ES-I3 (cell line): ENCODE results near the gene SDR39U1.

Experiments used
- H3K36me3 ChIP-seq: 2 replicates; pipeline ENCODE4 v1.6.1; 2013; ENCODE audit warnings: mild to moderate bottlenecking, low read length, control low read depth, moderate library complexity; ENCODE audit not compliant: insufficient read depth
- H3K4me1 ChIP-seq: 2 replicates; pipeline ENCODE4 v1.6.1; 2013; ENCODE audit warnings: mild to moderate bottlenecking, control low read depth, low read length; ENCODE audit not compliant: insufficient read depth
- H3K9ac ChIP-seq: 2 replicates; pipeline ENCODE4 v1.6.1; 2013; ENCODE audit warnings: low read depth, mild to moderate bottlenecking, low read length, moderate library complexity
- H3K9me3 ChIP-seq: 2 replicates; pipeline ENCODE4 v1.6.1; 2013; ENCODE audit warnings: mild to moderate bottlenecking, low read length, moderate library complexity; ENCODE audit not compliant: control insufficient read depth, insufficient read depth

The SDR39U1 gene

GRCh38 chr14:24415421-24416253, 26.9 kb downstream of the SDR39U1 start:
- Histone ChIP-seq H3K9me3 (no peaks in the 10 kb centered on the region), H3K9ac (no peak overlapping the region), H3K36me3 (no peaks in the 10 kb centered on the region; the same call in 1 of the 2 replicates), H3K4me1 (no peaks in the 10 kb centered on the region)

DNA sequence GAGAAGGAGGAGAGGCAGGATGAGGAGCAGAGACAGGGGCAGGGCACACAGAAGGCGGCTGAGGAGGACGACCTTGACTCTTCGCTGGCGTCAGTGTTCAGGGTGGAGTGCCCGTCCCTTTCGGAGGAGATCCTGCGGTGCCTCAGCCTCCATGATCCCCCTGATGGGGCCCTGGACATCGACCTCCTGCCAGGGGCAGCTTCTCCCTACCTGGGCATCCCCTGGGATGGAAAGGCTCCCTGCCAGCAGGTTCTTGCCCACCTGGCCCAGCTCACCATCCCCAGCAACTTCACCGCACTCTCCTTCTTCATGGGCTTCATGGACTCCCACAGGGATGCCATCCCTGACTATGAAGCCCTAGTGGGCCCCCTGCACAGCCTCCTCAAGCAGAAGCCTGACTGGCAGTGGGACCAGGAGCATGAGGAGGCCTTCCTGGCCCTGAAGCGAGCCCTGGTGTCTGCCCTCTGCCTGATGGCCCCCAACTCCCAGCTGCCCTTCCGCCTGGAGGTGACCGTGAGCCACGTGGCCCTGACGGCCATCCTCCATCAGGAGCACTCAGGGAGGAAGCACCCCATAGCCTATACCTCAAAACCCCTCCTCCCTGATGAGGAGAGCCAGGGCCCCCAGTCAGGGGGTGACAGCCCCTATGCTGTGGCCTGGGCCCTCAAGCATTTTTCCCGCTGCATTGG, 27.7 kb downstream of the SDR39U1 start:
- no peaks in the 10 kb centered on the region for H3K9me3 ChIP-seq
- no peaks in the 10 kb centered on the region; the same call in 1 of the 2 replicates for H3K36me3 ChIP-seq
- no peak overlapping the region for H3K9ac ChIP-seq
- no peaks in the 10 kb centered on the region for H3K4me1 ChIP-seq

GRCh38 chr14:24414077-24414476, 28.5 kb downstream of the SDR39U1 start:
- Histone ChIP-seq H3K9ac (no peak overlapping the region), H3K9me3 (no peaks in the 10 kb centered on the region), H3K36me3 (no peaks in the 10 kb centered on the region; the same call in 1 of the 2 replicates), H3K4me1 (no peaks in the 10 kb centered on the region)

DNA sequence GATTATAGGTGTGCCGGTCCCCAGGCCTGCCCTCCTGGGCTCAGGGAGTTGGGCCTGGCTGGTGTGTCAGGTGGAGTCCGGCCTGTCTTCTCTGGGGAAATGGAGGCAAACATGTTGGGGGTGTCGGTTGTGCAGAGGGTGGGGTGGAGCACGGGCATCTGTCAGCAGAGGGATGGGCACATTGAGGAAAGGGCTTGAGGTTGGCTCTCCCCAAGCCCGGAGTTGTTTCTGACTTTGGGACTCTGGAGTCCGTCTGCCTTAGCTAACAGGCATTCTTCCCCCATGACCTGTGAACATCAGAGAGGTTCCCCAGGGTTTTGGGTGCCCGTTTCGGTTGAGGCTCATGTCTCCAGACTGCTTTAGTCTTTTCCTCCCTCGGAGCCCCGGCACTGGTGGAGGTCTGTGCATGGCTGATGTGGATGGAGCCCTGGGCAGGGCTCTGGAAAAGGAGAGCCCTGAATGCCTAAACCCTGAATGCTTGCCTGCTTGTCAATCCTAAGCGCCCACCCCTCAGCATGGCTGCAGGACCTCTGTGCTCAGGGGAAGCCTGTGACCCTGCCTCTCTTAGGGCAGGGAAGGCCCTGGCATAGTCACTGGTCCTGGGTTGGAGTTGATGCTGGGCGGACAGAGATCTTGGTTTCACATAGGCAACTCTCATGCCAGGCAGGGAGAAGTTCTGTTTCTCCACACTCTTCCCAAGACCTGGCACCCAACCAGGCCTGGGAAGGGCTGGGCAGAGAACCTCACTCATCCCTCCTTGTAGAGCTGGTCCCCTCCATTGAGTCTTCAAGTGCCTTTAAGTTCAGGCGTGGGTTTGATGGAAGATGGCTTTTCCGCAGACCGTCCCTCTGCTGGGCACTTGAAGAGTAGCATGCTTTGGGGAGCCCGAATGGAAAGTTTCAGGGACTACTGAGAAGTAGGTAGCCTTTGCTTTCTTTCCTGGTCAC, 30.9 kb downstream of the SDR39U1 start:
- Histone ChIP-seq H3K36me3 (no peaks in the 10 kb centered on the region), H3K9me3 (no peaks in the 10 kb centered on the region), H3K9ac (no peak overlapping the region)

DNA sequence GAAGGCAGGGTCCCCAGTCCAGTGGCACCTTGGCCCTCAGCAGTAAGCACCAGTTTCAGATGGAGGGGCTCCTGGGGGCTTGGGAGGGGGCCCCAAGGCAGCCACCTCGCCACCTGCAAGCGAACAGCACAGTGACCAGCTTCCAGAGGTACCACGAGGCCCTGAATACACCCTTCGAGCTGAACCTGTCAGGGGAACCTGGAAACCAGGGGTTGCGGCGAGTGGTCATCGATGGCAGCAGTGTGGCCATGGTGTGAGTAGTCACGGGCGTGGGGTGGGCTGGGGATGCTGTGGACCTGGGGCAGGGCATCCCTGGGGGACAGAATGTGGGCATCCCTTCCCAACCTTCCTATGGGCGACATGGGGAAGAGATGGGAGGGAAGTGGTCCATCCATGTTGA, 32.6 kb downstream of the SDR39U1 start:
- H3K9ac ChIP-seq, result no peak overlapping the region
- no peaks in the 10 kb centered on the region for H3K36me3 ChIP-seq
- H3K4me1 ChIP-seq, result no peaks in the 10 kb centered on the region
- H3K9me3 ChIP-seq, result no peaks in the 10 kb centered on the region

More for the DNA sequence above, 30.9 kb downstream of the SDR39U1 start:
- no peaks in the 10 kb centered on the region for H3K4me1 ChIP-seq

DNA sequence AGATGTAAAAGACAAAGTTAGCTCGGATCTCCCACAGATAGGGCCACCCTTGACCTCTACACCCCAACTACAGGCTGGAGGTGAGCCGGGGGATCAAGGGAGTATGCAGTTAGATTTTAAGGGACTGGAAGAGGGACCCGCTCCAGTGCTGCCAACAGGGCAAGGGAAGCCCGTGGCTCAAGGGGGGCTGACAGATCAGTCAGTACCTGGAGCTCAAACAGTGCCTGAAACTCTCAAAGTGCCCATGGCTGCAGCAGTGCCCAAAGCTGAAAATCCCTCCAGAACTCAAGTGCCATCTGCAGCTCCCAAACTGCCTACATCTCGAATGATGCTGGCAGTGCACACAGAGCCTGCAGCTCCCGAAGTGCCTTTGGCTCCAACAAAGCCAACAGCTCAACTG, 33.4 kb downstream of the SDR39U1 start:
- Histone ChIP-seq H3K36me3 (no peaks in the 10 kb centered on the region), H3K9me3 (no peaks in the 10 kb centered on the region), H3K4me1 (no peaks in the 10 kb centered on the region), H3K9ac (no peak overlapping the region)

DNA sequence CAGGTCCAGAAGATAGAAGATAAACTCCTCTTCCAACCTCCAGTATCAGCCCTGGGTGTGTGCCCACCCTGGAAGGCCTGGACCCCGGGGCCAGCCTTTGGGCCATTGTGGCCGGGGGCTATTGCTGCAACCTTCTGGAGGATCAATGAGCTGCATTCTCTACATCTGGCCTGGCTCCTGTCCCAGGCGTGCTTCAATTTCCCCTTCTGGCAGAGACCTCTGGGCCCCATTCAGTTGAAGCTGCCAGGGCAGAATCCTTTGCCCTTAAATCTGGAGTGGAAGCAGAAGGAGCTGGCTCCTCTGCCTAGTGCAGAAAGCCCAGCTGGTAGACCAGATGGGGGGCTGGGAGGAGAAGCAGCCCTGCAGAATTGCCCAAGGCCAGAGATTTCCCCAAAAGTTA, 33.8 kb downstream of the SDR39U1 start:
- Histone ChIP-seq H3K4me1 (peaks cover 2% of the 10 kb centered on the region; the same call in 1 of the 2 replicates), H3K9me3 (no peaks in the 10 kb centered on the region), H3K9ac (no peak overlapping the region), H3K36me3 (no peaks in the 10 kb centered on the region)

DNA sequence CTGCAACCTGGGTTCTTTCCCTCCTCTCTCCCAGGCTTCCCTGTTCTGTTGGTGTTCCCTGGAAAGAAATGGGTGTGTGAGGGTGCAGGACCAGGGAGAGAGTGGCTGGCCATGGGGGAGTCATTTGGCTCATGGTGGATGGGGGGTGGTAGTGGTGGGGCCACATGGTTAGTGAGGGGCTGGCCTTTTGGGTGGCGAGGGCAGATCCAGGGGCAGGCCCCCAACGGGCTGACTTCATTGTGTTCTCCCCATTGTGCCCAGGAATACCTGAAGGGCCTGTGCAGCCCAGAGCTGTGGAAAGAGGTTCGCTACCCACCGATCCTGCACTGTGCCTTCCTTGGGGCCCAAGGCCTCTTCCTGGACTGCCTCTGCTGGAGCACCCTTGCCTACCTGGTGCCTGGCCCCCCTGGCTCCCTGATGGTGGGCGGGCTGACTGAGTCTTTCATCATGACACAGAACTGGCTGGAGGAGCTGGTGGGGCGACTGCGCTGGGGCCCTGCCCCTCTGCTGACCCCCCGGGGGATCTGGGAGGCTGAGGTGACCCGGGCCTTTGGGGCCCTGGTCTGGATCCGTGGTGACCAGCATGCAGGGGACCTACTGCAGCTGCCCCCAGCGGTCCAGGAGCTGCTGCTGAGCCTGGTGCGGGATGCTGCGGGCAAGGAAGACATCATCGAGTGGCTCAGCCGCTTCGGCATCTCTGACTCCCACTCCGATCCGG, 34.8 kb downstream of the SDR39U1 start:
- Histone ChIP-seq H3K4me1 (peaks cover 12% of the 10 kb centered on the region), H3K9ac (no peak overlapping the region)

DNA sequence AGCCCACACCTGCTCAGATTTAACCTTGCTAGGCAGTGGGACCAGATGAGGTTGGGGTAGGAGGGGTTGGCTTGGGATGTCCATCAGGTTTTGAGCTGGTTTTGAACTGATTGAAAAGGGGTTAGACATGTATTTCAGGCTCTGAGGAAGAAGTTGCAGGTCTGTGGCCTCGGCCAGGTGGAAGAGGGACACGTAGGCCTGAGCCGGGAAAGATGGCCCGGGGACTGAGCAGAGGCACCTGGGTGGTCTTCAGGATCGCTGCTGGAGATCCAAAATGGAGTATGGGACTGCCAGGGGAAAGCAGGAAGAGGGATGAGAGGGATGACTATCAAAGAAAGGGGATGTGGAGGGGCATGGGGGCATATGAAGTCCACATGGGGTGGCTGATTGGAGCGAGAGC, 36.2 kb downstream of the SDR39U1 start:
- Histone ChIP-seq H3K4me1 (peaks cover 13% of the 10 kb centered on the region), H3K9me3 (no peaks in the 10 kb centered on the region), H3K9ac (no peak overlapping the region), H3K36me3 (no peaks in the 10 kb centered on the region)

More for the DNA sequence above, 34.8 kb downstream of the SDR39U1 start:
- H3K36me3 ChIP-seq, result no peaks in the 10 kb centered on the region
- no peaks in the 10 kb centered on the region for H3K9me3 ChIP-seq

- no peak overlapping the region for H3K9ac ChIP-seq
- no peaks in the 10 kb centered on the region for H3K36me3 ChIP-seq
- H3K9me3 ChIP-seq, result no peaks in the 10 kb centered on the region
- peaks cover 13% of the 10 kb centered on the region for H3K4me1 ChIP-seq
Measured at GRCh38 chr14:24404814-24405213, 37.8 kb downstream of the SDR39U1 start.

DNA sequence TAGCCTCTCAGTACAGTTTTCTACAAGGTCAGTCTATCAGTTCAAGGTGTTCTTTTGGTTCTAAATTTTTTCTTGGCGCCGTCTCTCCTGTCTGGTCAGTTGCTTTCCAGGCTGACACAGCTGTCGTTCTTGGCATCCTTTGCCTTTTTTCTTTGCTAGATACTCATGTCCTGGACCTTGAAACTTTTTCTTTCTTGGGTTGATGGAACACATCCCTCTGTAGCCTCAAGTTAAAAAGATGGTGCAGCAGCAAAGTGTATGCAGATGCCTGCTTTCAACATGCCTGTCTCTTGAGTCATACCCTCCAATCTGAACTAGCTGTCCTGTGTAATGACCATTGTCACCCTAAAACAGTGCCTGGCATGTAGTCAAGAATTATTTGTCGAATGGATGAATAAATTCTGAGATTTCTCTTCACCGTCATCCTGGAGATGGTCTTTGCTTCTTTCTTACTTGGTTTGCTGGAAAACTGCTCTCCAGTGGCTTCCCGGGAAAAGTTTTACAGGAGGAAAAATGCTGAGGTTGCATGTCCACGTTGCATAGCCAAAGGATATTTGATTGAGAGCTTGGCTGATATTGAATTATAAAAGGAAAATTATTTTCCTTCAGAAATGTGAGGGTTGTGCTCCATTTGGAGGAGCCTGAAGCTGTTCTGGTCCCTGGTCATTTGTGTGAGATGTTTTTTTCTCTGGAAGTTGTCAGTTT, 39.1 kb downstream of the SDR39U1 start:
- Histone ChIP-seq H3K9me3 (no peaks in the 10 kb centered on the region), H3K36me3 (no peaks in the 10 kb centered on the region), H3K4me1 (peaks cover 13% of the 10 kb centered on the region), H3K9ac (no peak overlapping the region)

DNA sequence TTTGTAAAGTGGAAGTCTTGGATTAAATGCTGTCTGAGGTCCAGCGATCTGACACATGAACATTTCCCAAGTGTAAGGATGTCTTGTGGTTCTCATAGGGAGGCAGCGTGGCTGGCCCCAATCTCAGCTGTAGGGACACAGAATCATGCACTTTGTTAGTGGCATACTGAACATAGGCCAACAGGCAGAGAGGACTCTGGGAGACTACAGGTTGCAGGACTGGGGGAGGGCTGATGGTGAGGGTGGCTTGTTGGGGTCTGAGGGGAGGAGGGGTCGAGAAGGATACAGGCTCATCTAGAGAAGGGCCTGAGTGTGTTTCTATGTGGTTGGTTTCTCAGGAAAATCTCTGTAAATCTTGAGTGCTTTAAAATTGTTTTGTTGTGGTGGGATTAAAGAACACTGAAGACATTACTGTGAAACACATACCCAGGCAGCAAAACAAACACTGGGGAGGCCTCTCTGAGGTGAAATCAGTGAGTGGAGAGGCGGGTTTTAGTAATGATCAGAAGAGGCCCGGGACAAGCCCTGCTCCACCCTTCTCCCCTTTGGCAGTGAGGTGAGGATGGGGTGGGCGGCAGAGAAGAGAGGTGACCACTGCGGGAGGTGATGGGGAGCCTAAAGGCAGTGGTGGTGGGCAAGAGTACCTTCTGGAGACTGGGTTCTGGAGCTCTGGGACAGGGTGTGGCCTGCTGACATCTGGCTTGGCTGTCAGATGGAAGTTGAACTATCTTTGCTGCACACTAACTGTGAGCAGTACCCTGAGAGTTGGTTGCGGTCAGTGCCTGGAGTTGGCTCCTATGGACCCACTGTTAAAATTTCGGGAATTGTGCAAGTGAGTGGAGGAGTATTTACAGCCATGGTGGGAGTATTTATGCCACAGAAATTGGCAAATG, 40.5 kb downstream of the SDR39U1 start:
- no peaks in the 10 kb centered on the region for H3K36me3 ChIP-seq
- peaks cover 18% of the 10 kb centered on the region for H3K4me1 ChIP-seq
- no peaks in the 10 kb centered on the region for H3K9me3 ChIP-seq
- no peak overlapping the region for H3K9ac ChIP-seq
